NCI-H146 (cell line): ENCODE results near the gene SH3RF3.

Source experiments
- DNase-seq: peaks from one replicate; lab custom pipeline; 2025; lab: John Stamatoyannopoulos, UW

Gene SH3RF3

DNA sequence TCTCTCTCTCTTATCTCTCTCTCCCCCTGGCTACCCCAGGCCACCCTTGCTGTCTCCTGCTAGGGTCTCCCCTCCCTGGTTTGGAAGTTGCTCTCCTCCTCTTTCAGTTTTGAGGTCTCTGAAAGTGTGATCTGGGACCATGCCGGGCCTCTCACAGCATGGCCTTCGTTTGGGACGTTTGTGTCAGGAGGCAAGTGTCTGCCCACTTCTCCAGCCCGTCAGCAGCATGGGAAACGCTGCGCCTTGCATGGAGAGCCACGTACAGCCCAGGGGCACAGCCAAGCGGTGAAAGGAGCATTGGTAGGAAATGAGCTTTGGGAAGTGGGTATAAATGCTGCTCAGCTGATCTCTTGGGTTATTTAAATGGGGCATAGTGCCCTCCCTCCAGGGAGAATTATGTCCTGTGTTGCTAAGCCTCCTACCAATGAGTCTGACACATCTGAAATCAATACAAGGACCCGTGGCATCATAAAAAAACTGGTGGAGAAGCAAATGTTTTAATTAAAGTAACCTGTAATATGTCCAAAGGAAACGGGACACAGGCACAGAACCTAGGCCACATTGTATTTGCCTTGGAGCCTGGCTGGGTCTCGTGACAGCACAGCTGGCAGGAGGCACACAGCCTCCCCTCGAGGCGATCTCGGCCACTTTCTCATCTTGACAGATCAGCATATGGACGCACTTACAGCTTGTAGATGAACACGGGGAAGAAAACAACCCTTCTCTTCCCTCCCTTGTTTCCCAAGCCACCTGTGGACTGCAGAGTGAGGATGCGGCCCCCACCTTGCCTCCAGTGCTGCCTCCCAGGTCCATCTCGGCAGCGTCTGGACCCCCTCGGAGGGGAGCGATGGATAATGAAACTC is 72.7 kb downstream of the SH3RF3 start:
- no peak for DNase-seq

DNA sequence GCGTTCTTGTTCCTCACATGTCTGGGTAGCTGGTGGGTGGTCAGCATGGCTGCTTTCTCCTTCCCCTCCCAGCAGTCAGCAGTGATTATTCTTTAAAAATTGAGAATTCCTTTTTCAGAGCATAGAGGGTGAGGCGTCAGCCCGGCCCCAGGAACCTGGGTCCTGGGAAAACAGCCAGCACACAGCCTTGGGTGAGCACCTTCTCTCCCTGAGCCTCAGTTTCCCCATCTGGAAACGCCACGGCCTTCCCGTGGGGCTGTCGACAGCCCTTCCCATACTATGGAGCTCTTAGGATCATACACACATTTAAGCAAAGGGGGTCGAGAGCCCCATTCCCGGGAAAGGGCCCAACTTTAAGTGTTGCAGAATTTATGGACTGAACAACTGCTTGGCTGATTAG is 73.5 kb downstream of the SH3RF3 start:
- no peak for DNase-seq

DNA sequence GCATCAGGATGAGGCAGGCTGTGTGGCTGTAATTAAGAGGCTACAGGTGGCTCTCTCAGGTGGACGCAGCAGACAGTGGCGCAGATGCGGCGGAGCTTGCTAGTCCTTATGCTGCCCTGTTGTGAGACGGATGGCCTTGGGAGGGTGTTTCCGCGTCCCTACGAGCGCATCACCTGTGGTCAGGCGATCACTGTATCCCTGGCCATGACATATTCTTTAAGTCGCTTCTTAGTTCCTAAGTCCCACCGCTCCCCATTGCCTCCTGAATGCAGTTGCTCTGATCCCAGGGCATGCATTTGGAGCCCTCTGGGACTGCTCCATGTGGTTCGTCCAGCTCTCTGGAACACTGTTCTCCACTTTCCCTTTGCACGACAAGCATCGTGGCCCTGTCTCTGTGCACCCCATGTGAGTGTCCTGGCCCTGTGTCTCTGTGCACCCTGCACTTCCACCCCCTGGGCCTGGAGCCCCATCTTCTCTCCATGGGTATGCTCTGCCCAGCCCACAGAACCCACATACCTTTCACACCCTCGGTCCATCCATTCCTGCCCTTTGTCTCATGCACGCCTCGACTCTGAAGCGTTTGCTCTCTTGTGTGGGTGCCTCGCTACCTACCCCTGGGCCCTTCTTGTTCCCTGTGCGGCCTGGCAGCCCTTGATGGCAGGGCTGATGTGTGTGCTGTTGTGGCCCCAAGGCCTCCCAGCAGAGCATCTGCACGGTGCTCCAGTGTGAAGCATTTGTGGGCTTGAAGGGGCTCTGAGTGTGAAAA is 74.4 kb downstream of the SH3RF3 start:
- no peak for DNase-seq

DNA sequence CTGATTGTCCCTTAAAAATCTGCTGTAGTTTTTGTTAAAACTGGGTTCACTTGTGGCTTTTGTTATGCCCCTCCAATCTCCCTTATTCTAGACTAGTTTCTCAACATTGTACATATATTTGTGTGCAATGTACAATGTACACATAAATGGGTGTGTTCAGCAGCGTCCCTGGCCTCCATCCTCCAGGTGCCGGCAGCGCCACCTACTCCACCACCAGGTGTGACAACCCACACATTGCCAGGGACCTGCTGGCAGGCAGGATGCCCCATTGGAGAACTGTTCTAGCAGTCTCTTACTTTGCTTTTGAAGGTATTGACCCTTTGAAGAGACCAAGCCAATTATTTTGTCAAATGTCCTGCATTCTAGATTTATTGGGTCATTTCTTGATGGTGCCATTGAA is 75.4 kb downstream of the SH3RF3 start:
- no peak for DNase-seq

DNA sequence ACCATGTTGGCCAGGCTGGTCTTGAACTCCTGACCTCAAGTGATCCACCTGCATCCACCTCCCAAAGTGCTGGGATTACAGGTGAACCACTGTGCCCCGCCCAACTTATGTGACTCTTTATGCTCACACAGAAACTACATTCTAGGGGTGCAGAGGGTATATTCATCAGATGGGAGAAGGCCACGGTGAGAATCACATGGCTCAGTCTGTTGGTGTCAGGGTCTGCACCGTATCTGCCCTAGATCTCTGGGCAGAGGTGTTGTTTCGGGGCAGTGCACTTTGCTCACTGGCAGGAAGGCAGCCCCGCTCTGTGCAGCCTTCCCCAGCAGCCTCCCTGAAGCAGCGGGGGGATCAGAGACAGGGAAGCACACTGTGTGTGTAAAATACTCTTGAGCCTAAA is 76.4 kb downstream of the SH3RF3 start:
- no peak for DNase-seq

DNA sequence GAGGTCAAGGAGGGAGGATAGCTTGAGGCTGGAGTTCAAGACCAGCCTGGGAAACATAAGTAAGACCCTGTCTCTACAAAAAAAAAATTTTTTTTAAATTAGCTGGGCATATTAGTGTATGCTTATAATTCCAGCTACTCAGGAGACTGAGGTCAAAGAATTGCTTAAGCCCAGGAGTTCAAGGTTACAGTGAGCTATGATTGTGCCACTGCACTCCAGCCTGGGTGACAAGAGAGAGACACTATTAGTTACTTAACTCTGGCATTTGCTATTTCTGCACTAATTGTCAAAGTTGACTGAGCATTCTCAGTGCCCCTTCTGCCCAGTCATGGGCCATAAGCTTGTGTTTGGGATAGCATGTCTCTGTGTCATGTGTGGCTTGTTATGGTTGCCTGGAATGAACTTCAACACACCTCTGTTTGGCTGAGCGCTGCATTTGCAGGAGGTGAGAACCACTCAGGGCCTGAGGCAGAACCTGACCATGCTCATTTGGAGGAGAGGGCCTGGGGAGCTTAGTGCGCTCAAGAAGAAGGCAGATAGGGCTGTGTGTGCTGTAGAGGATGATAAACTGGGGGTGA is 77.7 kb downstream of the SH3RF3 start:
- no peak for DNase-seq

DNA sequence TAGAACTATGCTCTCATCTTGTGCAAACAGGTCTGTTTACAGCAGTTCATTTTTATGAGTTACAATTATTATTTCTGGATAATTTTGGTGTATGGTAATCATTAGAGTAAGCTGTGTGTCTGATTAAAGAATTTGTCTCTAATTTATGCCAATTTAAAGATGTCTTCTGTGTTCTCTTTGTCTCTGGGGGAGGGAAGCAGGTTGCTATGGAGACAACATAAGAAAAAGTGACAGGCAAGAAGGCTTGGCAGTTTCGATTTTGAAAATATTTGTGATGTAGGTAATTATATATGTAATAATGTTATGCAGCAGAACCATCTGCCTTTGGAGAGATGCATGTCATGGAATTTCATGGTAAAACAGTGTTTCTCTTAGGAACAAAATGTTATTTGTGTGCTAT is 78.2 kb downstream of the SH3RF3 start:
- DNase-seq = no peak

DNA sequence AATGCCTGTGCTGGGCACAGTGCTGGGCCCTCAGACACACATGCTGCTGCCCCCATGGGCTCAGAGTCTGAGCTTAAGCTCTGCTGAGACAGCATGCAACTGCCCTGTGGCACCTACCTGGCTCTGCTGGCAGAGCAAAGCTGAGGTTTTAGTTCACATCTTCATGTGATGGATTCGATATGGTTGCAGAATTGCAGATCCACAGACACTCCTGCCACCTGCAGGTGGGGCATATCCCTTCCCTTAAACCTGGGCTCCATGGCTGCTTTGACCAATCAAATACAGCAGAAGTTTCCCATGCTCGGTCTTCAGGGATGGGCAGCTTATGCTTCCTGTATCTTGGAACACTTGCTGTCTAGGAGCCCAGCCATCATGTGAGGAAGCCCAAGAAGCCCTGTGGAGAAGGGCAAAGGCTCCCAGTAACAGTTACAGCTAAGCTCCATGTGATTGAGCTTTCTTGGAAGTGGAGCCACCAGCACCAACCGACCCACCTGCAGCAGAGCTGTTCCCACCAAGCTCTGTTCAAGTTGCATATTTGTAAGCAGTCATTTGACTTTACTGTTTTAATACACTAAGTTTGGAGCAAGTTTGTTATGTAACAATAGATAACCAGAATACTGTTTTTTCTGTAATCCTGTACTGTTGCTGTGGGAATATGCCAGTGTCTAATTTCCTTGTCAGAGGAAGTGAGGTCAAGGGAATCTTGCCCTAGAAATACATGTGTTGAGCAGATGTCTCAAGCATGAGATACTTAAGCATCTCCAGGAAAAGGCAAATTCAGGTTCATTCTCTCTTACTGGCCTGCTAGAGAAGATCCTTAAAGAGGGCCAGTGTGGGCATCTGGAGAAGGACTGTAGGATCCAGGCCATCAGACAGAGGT is 79.3 kb downstream of the SH3RF3 start:
- DNase-seq = no peak

DNA sequence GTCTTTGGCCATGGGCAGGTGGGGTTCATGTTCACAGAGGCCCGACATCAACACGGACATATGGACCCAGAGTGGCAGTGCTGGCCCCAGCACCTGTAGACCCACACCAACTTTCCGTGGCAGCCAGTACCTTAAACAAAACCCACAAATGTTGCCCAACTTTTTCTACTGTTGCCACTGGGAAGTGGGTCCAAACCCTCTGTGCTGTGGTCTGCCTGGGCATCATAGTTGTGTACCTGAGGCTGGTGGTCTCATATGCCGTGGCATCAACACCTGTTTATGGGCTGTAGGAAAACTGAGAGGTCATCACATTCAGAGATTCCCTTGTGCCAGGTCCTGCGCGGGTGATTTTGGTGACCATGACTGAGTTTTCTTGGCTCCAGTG is 79.9 kb downstream of the SH3RF3 start:
- no peak for DNase-seq

DNA sequence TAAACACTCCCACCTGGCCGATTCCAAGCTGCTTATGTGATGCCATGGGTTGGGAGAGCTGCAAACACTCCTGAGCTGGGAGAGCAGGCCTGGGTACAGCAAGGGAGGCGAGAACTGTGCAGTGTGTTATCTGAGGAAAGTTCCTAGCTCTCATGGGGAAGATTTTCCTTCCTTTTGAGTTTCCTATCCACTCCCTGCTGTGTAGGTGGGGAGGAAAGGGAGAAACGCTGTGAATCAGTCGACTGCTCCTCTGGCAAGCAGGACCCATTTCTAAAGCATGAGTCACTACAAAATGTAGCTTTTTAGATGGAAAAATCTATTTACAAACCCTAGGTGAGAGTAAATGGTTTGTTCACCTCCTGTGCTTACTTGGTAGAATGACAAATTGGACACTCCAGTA is 80.4 kb downstream of the SH3RF3 start:
- DNase-seq = no peak

DNA sequence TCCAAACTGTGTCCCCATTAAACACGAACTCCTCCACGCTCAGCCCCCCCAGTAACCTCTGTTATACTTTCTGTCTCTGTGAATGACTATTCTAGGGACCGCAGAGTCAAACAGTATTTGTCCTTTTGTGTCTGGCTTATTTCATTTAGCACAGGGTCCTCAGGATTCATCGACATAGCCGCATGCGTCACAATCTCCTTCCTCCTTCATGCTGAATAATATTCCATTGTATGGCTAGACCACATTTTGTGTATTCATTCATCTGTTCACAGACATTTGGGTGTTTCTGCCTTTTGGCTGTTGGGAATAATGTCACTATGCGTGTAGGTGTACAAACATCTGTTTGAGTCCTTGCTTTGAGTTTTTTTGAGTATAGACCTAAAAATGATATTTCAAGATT is 80.9 kb downstream of the SH3RF3 start:
- DNase-seq = no peak

DNA sequence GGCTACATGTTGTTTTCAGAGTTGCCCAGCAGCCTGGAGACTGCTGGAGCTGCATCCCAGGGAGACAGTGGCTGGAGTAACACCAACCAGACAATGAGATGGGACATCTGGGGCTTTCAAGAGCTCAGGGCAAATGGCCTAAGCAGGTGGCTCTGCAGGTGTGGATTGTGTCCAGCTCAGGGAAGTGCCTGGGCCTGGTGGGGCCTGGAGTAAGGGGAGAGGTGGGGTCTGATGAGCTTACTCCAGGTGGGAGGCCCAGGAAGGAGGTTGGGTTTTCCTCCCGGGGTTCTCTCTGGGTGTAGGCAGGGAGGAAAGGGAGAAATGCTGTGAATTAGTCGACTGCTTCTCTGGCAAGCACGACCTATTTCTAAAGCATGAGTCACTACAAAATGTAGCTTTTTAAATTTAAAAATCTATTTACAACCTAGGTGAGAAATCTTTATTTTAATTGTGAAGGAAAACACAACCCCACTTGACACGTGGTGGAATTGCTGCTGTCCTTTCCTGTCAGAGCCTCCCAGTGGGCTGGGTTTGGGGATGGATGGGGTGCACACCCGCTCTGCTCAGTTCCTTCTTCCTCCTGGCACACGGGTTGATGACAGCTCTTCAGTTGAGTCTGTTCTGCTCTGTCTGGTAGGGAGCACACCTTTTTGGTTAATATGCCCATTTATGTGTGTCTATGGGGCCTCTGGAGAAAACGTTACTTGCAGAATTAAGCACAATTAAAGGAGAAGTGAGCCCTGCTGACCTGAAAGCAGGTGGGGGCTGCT is 81.6 kb downstream of the SH3RF3 start:
- no peak for DNase-seq

DNA sequence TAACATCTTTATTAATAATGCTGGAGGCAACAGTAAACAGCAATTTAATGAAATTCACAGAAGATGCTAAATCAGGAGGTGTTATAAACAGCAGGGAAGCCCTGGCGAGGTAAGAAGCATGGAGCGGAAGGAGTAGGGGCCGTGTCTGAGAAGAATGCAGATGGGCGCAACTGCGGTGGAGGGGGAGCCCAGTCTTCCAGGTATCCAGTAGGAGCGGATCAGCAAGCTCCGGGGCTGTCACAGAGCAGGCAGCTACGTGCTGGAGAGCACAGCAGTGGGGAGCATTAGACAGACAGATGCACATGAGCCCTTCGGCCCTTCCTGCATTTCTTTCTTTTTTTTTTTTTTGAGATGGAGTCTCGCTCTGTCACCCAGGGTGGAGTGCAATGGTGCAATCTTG is 82.3 kb downstream of the SH3RF3 start:
- DNase-seq = no peak

DNA sequence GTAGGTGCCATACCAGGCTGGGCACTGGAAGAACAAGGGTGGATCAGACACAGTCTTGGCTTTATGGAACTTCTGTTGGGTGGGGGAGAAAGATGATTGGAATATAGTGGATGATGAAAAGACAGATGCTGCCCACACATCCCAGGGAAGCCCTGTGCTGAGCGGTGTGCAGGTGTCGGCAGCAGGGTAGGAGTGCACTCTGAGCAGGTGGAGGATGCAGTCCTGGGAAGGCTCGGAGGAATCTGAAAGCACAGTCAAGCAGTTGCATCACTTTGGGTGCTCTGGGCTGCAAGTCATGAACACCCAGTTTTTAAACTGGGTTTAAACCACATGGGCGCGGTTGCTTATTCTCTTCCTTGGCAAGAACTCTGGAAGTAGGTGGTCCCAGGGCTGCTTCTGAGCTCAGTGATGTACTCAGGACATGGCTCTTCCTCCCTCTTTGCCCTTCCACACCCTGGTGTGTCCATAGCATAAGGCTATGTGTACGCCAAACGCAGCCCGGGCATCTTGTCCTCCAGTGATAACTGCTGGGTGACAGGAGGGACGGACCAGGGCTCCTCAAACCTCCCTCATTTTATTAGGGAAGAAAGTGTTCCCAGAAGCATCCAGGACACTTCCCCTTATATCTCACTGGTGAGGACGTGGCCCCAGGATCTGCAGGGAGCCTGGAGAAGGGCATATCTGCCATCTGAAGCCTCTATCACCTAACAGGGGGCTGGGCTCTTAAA is 84.0 kb downstream of the SH3RF3 start:
- DNase-seq = no peak

DNA sequence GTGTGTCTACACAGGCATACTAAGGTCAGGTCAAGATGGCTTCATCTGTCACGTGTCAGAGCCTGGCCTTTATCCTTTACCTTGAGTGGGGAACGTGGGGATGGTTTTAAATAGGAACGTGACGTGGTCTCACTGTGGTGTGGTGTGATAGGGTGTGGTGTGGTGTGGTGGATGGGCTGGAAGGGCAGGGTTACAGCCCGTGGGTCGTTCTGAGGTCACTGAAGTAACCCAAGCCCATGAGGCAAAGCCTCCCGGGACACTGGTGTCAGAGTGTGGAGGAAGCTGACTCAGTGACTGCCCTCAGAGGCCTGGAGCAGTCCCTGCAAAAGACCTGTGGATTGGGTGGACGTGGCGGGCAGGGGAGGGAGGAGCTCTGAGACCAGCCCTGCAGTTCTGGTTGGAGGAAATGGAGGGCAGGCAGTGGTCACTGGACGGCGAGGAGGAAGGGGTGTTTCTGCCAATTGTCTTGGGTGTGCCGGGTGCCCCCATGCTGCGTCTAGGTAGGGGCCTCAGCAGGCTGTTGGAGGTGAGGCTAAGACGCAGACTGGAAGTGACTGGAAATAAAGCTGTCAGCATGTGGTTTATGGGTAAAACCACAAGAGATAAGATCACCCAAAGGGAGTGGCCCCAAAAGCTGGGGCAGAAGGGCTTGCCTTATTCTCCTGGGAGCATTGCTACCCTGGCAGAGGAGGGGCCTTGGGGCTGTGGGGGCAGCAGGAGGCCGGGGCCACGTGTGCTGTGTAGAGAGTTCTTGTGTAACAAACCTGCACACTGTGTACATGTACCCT is 84.8 kb downstream of the SH3RF3 start:
- no peak for DNase-seq

DNA sequence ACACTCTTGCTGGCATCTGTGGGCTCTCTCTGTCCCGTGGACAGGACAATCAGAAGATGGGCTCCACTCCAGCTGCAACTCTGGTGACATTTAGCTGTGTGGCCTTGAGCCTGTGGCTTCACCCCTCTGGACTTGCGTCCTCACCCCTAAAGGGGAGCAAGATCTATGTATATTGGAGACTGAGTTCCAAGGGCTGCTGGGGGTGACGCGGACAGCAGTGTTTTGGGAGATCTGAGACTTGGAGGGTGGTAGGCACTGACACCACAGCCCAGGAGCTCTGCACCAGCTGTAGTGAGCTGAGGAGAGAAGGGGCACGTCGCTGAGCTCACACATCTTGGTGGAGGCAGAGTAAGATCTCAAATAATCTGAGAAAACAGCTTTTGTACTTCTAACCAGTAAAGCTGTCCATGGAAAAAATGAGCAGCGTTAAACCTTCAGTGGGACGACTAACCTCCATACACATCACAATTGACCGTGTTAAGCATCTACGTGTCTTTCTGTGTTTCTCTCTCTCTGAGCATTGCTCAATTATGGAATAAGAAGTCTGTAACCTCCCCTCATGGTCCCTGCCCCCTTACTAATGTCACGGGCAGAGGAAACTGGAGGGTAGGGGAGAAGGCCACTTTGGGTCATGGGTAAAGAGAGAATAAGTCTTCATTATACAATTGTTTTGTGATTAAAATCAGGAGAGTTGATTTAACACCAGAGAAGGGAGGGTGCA is 85.8 kb downstream of the SH3RF3 start:
- no peak for DNase-seq

DNA sequence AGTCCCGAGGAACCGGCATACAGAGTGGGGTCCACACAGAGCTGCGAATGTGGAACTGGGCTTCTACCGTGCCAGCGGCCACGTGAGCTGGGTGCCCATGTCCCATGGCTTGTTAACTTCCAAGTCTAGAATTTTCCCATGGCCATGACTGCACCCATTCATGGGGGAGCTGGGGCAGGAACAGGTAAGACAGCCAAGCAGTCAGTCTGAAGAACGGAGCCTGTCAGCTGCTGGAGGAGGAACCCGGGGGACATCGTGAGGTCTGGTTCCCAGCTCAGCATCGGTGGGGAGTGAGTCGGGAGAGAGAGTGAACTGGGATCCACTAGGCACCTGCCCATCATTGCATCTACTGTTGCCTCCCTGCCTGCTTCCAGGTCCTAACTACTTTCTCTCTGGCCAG is 86.9 kb downstream of the SH3RF3 start:
- no peak for DNase-seq

DNA sequence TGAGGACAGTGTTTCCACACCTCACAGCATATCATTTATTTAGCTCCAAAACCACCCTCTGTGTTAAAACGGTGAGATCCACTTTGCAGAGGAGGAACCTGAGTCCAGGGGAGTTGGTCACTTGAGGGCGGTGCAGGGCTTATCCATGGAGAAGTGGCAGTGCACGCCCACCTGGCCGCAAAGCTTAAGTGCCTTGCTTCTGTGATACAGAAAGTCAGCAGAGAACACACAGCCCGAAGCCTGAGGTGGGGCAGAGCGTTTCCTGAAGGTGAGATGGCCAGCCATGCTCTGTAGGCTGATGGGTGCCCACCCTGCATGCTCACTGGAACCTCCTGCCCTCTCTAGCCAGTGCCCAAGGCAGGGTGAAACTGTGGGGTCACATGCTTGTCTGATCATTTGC is 87.3 kb downstream of the SH3RF3 start:
- DNase-seq = no peak
